ENCODE data around the gene MGST3.

Gene MGST3

GRCh38 chr1:165661703-165662102 lies 30.7 kb downstream of the MGST3 start:
- TF ChIP-seq CTCF (IDR thresholded peaks at IDR 0.05; ENCODE audit: borderline replicate concordance, insufficient read depth, low read depth, low read length) = no peak
- H3K4me3 ChIP-seq (ENCODE audit: low read depth, low read length) = no peak overlapping the region

- no peak for TF ChIP-seq CTCF (IDR thresholded peaks at IDR 0.05; ENCODE audit: borderline replicate concordance, insufficient read depth, low read depth, low read length)
- no peak overlapping the region for H3K4me3 ChIP-seq (ENCODE audit: low read depth, low read length)
Measured at GRCh38 chr1:165662186-165662585, 31.2 kb downstream of the MGST3 start.

- no peak for TF ChIP-seq CTCF (IDR thresholded peaks at IDR 0.05; ENCODE audit: borderline replicate concordance, insufficient read depth, low read depth, low read length)
- no peak overlapping the region for H3K4me3 ChIP-seq (ENCODE audit: low read depth, low read length)
Measured at GRCh38 chr1:165666152-165666825, 35.3 kb downstream of the MGST3 start.

GRCh38 chr1:165668184-165668583 lies 37.1 kb downstream of the MGST3 start:
- H3K4me3 ChIP-seq (ENCODE audit: low read depth, low read length) = no peak overlapping the region
- no peak for TF ChIP-seq CTCF (IDR thresholded peaks at IDR 0.05; ENCODE audit: borderline replicate concordance, insufficient read depth, low read depth, low read length)

- no peak for TF ChIP-seq CTCF (IDR thresholded peaks at IDR 0.05; ENCODE audit: borderline replicate concordance, insufficient read depth, low read depth, low read length)
- H3K4me3 ChIP-seq (ENCODE audit: low read depth, low read length) = no peak overlapping the region
Measured at GRCh38 chr1:165671526-165671925, 40.5 kb downstream of the MGST3 start.

GRCh38 chr1:165674599-165674998 lies 43.6 kb downstream of the MGST3 start:
- no peak overlapping the region for H3K4me3 ChIP-seq (ENCODE audit: low read depth, low read length)
- no peak for TF ChIP-seq CTCF (IDR thresholded peaks at IDR 0.05; ENCODE audit: borderline replicate concordance, insufficient read depth, low read depth, low read length)

- TF ChIP-seq CTCF (IDR thresholded peaks at IDR 0.05; ENCODE audit: borderline replicate concordance, insufficient read depth, low read depth, low read length) = no peak
- H3K4me3 ChIP-seq (ENCODE audit: low read depth, low read length) = no peak overlapping the region
Measured at GRCh38 chr1:165675794-165676193, 44.8 kb downstream of the MGST3 start.

Measured in GM12875 (cell line).